Natural killer cell (primary cell): ENCODE measurements around the gene FJX1. TPM values are rescaled to one million over a fixed set of nuclear protein-coding genes. Genes with fewer than 3 reads are reported as not detected.
A peak's percentile ranks its signal among the peaks of the same experiment; 100 is the strongest.

ENCODE experiments used
- ATAC-seq, 3 donors: fragments of 150-1000 bp in 2 of 3; fragments of 200-7000 bp in 1 of 3; cut with Tn5 transposase; 1 replicate in 1 of 3; 2 replicates in 2 of 3; pipeline ENCODE4 v1.10.0; 2021; ENCODE audit warnings: mild to moderate bottlenecking in 2 of 3, moderate library complexity in 2 of 3
- DNase-seq, 2 donors: peaks; one replicate each; pipeline versions ENCODE4 v3.0.0 to v3.0.0-alpha.2; 2013 to 2021; ENCODE audit warnings: mixed read lengths in 1 of 2
- H3K27ac ChIP-seq: one replicate; pipeline ENCODE4 v1.5.1; 2013; ENCODE audit warnings: mild to moderate bottlenecking, low read length
- H3K27me3 ChIP-seq: one replicate; pipeline ENCODE4 v1.6.1; 2013; ENCODE audit warnings: low read length; ENCODE audit not compliant: control insufficient read depth, insufficient read depth
- H3K36me3 ChIP-seq: one replicate; pipeline ENCODE4 v1.6.1; 2013; ENCODE audit warnings: low read length; ENCODE audit not compliant: control insufficient read depth, insufficient read depth
- H3K4me1 ChIP-seq: one replicate; pipeline ENCODE4 v1.6.1; 2013; ENCODE audit warnings: low read length; ENCODE audit not compliant: control insufficient read depth, insufficient read depth
- H3K4me3 ChIP-seq: one replicate; pipeline ENCODE4 v1.5.1; 2013; ENCODE audit warnings: low read length
- H3K9me3 ChIP-seq: one replicate; pipeline ENCODE4 v1.6.1; 2013; ENCODE audit warnings: low read length; ENCODE audit not compliant: control insufficient read depth, insufficient read depth
- H3K27ac Mint-ChIP-seq, 2 donors: one replicate each; pipeline ENCODE4 v1.8.0; 2022; ENCODE audit warnings: mild to moderate bottlenecking in 2 of 2, mixed read lengths in 2 of 2, moderate library complexity in 1 of 2
- H3K27me3 Mint-ChIP-seq, 2 donors: one replicate each; pipeline ENCODE4 v1.8.0; 2022; ENCODE audit warnings: low read depth in 2 of 2, mixed read lengths in 2 of 2
- H3K36me3 Mint-ChIP-seq: one replicate; pipeline ENCODE4 v1.8.0; 2022; ENCODE audit warnings: mixed read lengths
- H3K4me1 Mint-ChIP-seq, 2 donors: one replicate each; pipeline ENCODE4 v1.8.0; 2022; ENCODE audit warnings: mixed read lengths in 2 of 2
- H3K4me3 Mint-ChIP-seq: one replicate; pipeline ENCODE4 v1.8.0; 2022; ENCODE audit warnings: mild to moderate bottlenecking, moderate library complexity, mixed read lengths
- H3K9me3 Mint-ChIP-seq, 2 donors: one replicate each; pipeline ENCODE4 v1.8.0; 2022; ENCODE audit warnings: mixed read lengths in 2 of 2
- WGBS: methylation state at CpG from one replicate; pipeline ENCODE4 v1.1.7; 2013; ENCODE audit warnings: missing lambda C conversion rate; ENCODE audit not compliant: insufficient coverage; 5-methylcytosine and 5-hydroxymethylcytosine counted together
- intact Hi-C: fragments of 100-400 bp; cut with micrococcal nuclease; formaldehyde crosslinking; loops from one replicate; pipeline ENCODE4 v1.14.2; 2022
- total RNA-seq, 4 donors: library from RNA; stranded (reverse); fragments of 120-200 nt in 1 of 4; gene quantifications; one replicate each; pipeline versions ENCODE4 v1.2.3 to v1.2.4, GENCODE V29; 2013 to 2022
- TF ChIP-seq, protein P1 (sequence below): fragments of 200-600 bp; IDR thresholded peaks from one replicate; pipeline ENCODE4 v1.8.0; 2022; ENCODE audit warnings: antibody characterized with exemption

Gene FJX1
- total RNA-seq, 3 donors from 2014 or later (not counting 1 experiment from before 2014, with no cell fraction given): not detected

DNA sequence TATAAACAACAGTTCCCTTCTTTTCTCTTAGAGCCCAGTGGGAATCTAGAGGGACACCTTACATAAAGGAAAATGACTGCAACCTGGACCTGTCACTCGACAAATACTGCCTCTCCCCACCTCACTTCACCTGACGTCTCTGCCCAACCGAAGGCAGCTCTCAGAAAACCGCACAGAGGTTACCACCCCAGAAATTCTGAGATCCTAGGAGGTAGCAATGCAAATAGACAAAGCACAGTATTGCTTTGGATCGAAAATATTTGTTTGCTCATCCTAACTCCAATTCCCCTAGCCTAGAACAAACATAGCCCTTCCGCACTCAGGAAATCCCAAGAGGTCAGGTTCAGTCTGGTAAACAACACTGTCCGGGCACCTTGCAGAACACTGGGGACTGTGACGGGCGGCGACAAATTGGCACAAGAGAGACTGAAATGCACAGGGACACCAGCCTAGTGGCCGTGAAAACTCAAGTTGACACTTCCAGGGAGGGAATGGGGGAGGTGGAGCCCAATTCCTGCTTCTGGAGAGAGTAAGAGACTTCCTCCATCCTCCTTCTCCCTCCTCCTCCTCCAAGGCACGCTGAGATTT is 43.9 kb downstream of the FJX1 start:
- Mint-ChIP-seq H3K4me3 (peak overlapping the region; percentile 90), H3K36me3 (peaks cover 13% of the 10 kb centered on the region), H3K9me3 (peaks cover 9 to 20% of the 10 kb centered on the region in 2 donors), H3K4me1 (peaks cover 47 to 48% of the 10 kb centered on the region in 2 donors), H3K27me3 (peaks cover 19% of the 10 kb centered on the region in 2 donors), H3K27ac (peak overlapping the region; percentile 93 to 98)
- intact Hi-C loops: loop anchor here (5.0 kb wide), 1 partner anchor 625 kb away; the partner anchor contains the start of gene COMMD9
- 6% methylated on average over 11 of the region's 12 CpGs for WGBS
- H3K4me1 ChIP-seq: peaks cover 20% of the 10 kb centered on the region
- H3K4me3 ChIP-seq: peak overlapping the region; percentile 84
- TF ChIP-seq, protein P1, sequence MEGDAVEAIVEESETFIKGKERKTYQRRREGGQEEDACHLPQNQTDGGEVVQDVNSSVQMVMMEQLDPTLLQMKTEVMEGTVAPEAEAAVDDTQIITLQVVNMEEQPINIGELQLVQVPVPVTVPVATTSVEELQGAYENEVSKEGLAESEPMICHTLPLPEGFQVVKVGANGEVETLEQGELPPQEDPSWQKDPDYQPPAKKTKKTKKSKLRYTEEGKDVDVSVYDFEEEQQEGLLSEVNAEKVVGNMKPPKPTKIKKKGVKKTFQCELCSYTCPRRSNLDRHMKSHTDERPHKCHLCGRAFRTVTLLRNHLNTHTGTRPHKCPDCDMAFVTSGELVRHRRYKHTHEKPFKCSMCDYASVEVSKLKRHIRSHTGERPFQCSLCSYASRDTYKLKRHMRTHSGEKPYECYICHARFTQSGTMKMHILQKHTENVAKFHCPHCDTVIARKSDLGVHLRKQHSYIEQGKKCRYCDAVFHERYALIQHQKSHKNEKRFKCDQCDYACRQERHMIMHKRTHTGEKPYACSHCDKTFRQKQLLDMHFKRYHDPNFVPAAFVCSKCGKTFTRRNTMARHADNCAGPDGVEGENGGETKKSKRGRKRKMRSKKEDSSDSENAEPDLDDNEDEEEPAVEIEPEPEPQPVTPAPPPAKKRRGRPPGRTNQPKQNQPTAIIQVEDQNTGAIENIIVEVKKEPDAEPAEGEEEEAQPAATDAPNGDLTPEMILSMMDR: no peak
- DNase-seq (peak in 1 of 2 donors; percentile 56), ATAC-seq (peak; percentile 23 to 34 (median 24))
- H3K27ac ChIP-seq: peak overlapping the region; percentile 87
- peaks cover 17% of the 10 kb centered on the region for H3K9me3 ChIP-seq
- no peaks in the 10 kb centered on the region for H3K36me3 ChIP-seq
- peaks cover 5% of the 10 kb centered on the region for H3K27me3 ChIP-seq

DNA sequence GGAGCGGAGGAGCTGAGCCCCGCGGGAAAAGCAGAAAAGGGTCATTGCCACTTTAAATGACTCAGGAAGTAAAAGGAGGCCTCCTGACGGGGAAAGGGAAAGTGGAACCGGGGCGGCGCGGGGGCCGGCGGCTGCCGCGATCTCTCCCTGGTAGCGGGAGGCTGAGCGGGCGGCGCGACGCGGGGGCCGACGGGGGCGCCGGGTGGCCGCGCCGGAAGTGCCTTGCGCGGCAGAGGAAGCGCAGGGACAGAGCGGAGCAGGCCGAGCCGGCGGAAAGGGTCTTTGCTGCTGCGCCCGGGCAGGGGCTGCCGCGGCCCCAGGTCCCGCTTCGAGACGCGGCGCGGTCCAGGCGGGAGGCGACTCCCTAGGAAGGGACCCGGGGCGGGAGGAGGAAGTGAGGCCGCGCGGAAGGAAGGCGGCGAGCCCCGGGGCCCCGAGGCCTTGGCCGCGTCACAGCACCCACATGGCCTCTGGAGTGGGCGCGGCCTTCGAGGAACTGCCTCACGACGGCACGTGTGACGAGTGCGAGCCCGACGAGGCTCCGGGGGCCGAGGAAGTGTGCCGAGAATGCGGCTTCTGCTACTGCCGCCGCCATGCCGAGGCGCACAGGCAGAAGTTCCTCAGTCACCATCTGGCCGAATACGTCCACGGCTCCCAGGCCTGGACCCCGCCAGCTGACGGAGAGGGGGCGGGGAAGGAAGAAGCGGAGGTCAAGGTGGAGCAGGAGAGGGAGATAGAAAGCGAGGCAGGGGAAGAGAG is 44.6 kb downstream of the FJX1 start, which contains the start of gene TRIM44:
Gene TRIM44 (plus strand): TSS at position 127 of the 759 bp plus-strand sequence. CDS start 337 bp downstream, at position 464.
- peaks cover 5% of the 10 kb centered on the region for H3K27me3 ChIP-seq
- intact Hi-C loops: loop anchor here (5.0 kb wide), 1 partner anchor 624 kb away; the partner anchor contains the start of gene COMMD9
- Mint-ChIP-seq H3K9me3 (peaks cover 9 to 20% of the 10 kb centered on the region in 2 donors), H3K27me3 (peaks cover 14 to 16% of the 10 kb centered on the region in 2 donors), H3K4me1 (peaks cover 52 to 53% of the 10 kb centered on the region in 2 donors), H3K36me3 (peaks cover 17% of the 10 kb centered on the region), H3K27ac (peak within 1 kb of the TSS; percentile 93 to 98), H3K4me3 (peak within 1 kb of the TSS; percentile 90)
- ATAC-seq: peak; percentile 83 to 91 (median 85)
- peak; percentile 77 to 86 for DNase-seq
- H3K36me3 ChIP-seq: no peaks in the 10 kb centered on the region
- H3K9me3 ChIP-seq: peaks cover 20% of the 10 kb centered on the region
- peak within 1 kb of the TSS; percentile 87 for H3K27ac ChIP-seq
- WGBS: 4% methylated on average over 82 of the region's 82 CpGs
- peaks cover 20% of the 10 kb centered on the region for H3K4me1 ChIP-seq
- peak within 1 kb of the TSS; percentile 84 for H3K4me3 ChIP-seq
- TF ChIP-seq, protein P1: no peak

DNA sequence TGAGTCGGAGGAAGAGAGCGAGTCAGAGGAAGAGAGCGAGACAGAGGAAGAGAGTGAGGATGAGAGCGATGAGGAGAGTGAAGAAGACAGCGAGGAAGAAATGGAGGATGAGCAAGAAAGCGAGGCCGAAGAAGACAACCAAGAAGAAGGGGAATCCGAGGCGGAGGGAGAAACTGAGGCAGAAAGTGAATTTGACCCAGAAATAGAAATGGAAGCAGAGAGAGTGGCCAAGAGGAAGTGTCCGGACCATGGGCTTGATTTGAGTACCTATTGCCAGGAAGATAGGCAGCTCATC is 45.1 kb downstream of the FJX1 start:
- Mint-ChIP-seq H3K27me3 (peaks cover 9 to 11% of the 10 kb centered on the region in 2 donors), H3K27ac (peak overlapping the region; percentile 93 to 98), H3K4me1 (peaks cover 55 to 56% of the 10 kb centered on the region in 2 donors), H3K9me3 (peaks cover 9 to 20% of the 10 kb centered on the region in 2 donors), H3K4me3 (peak overlapping the region; percentile 90), H3K36me3 (peaks cover 20% of the 10 kb centered on the region)
- WGBS: 93% methylated on average over 10 of the region's 10 CpGs
- TF ChIP-seq, protein P1: no peak
- H3K4me3 ChIP-seq: peak overlapping the region; percentile 84
- no peaks in the 10 kb centered on the region for H3K36me3 ChIP-seq
- intact Hi-C loops: loop anchor here (5.0 kb wide), 1 partner anchor 624 kb away; the partner anchor contains the start of gene COMMD9
- peaks cover 20% of the 10 kb centered on the region for H3K9me3 ChIP-seq
- H3K4me1 ChIP-seq: peaks cover 20% of the 10 kb centered on the region
- DNase-seq: no peak
- H3K27me3 ChIP-seq: peaks cover 2% of the 10 kb centered on the region
- no peak for ATAC-seq
- H3K27ac ChIP-seq: peak overlapping the region; percentile 87
